Esophagus muscularis mucosa (tissue), 4 donors: ENCODE measurements around the gene TMEM132C. TPM values are rescaled to one million over a fixed set of nuclear protein-coding genes. Genes with fewer than 3 reads are reported as not detected.

ENCODE experiments used
- DNase-seq: peaks from one replicate; pipeline ENCODE4 v3.0.0-alpha.2; 2017; ENCODE audit errors: extremely low spot score
- H3K27ac ChIP-seq, 4 donors: fragments of 200-600 bp; sonication (generic); replicated peaks in 1 of 4; 1 replicate in 3 of 4; 2 replicates in 1 of 4; pipeline ENCODE4 v1.5.1; 2016 to 2019; ENCODE audit warnings: mild to moderate bottlenecking in 1 of 4
- H3K27me3 ChIP-seq, 4 donors: fragments of 200-600 bp; sonication (generic); one replicate each; pipeline versions ENCODE4 v1.5.1 to v1.6.0; 2016 to 2019
- H3K36me3 ChIP-seq, 4 donors: fragments of 200-600 bp; sonication (generic); one replicate each; pipeline ENCODE4 v1.5.1; 2016 to 2019
- H3K4me1 ChIP-seq, 4 donors: fragments of 200-600 bp; sonication (generic); one replicate each; pipeline ENCODE4 v1.5.1; 2016 to 2019
- H3K4me3 ChIP-seq, 4 donors: fragments of 200-600 bp; sonication (generic); 1 replicate in 2 of 4; 2 replicates in 2 of 4; pipeline ENCODE4 v1.5.1; 2016 to 2019; ENCODE audit warnings: mild to moderate bottlenecking in 4 of 4, moderate library complexity in 1 of 4
- H3K9me3 ChIP-seq, 4 donors: fragments of 200-600 bp; sonication (generic); 1 replicate in 3 of 4; 2 replicates in 1 of 4; pipeline ENCODE4 v1.5.1; 2016 to 2019
- CTCF ChIP-seq, 3 experiments: fragments of 200-600 bp in 2 of 3; fragments of 450-650 bp in 1 of 3; sonication (generic) in 2 of 3; IDR thresholded peaks; one replicate each; pipeline ENCODE4 v1.5.1; 2017 to 2019; ENCODE audit warnings: antibody characterized with exemption in 3 of 3, mild to moderate bottlenecking in 2 of 3, moderate library complexity in 1 of 3
- EP300 ChIP-seq: sonication (generic); formaldehyde crosslinking; IDR thresholded peaks from one replicate; pipeline ENCODE4 v1.6.1; 2017; ENCODE audit warnings: antibody characterized with exemption
- POLR2A ChIP-seq: fragments of 450-650 bp; IDR thresholded peaks from one replicate; pipeline ENCODE4 v1.6.1; 2017; ENCODE audit warnings: antibody characterized with exemption, moderate library complexity, mild to moderate bottlenecking, low read depth
- POLR2AphosphoS5 ChIP-seq, 2 donors: sonication (generic); formaldehyde crosslinking; IDR thresholded peaks; one replicate each; pipeline ENCODE4 v1.6.1; 2017; ENCODE audit warnings: antibody characterized with exemption in 2 of 2
- WGBS: methylation state at CpG from one replicate; pipeline ENCODE4 v1.1.5; 2018; 5-methylcytosine and 5-hydroxymethylcytosine counted together
- intact Hi-C: fragments of 100-400 bp; cut with DNase I; formaldehyde crosslinking; loops from one replicate; pipeline ENCODE4 v1.15.1; 2023
- total RNA-seq, 4 donors: library from RNA; depleted of rRNA; stranded (reverse); fragments of >200 nt; gene quantifications; one replicate each; pipeline versions ENCODE4 v1.1.0 to v1.2.1, GENCODE V29; 2016

Gene TMEM132C
- total RNA-seq, 4 donors from 2014 or later = 2.9 to 3.8 (median 3.5) TPM

- H3K4me1 ChIP-seq = peaks cover 0 to 3% (median 0%) of the 10 kb centered on the region in 4 donors
- peaks cover 0 to 11% (median 2%) of the 10 kb centered on the region in 4 donors for H3K27me3 ChIP-seq
- TF ChIP-seq CTCF (IDR thresholded peaks at IDR 0.05) (no peak), EP300 (no peak), POLR2AphosphoS5 (IDR thresholded peaks at IDR 0.05) (no peak), POLR2A (no peak)
- no peak for DNase-seq
- no peaks in the 10 kb centered on the region for H3K36me3 ChIP-seq
- no peaks in the 10 kb centered on the region for H3K9me3 ChIP-seq
- H3K4me3 ChIP-seq = no peak overlapping the region
- 87% methylated on average over 3 of the region's 3 CpGs for WGBS
- intact Hi-C loops = no loop called here
- H3K27ac ChIP-seq = no peak overlapping the region
Measured at GRCh38 chr12:128314611-128315010, 47.6 kb downstream of the TMEM132C start.

GRCh38 chr12:128316078-128316477 is 49.1 kb downstream of the TMEM132C start:
- Histone ChIP-seq H3K4me1 (peaks cover 0 to 3% (median 0%) of the 10 kb centered on the region in 4 donors), H3K4me3 (no peak overlapping the region), H3K27ac (peak overlapping the region in 1 of 4 donors; percentile 11), H3K27me3 (peaks cover 0 to 9% (median 2%) of the 10 kb centered on the region in 4 donors), H3K9me3 (no peaks in the 10 kb centered on the region), H3K36me3 (no peaks in the 10 kb centered on the region)
- no peak for TF ChIP-seq EP300
- no peak for TF ChIP-seq POLR2AphosphoS5 (IDR thresholded peaks at IDR 0.05)
- no peak for TF ChIP-seq POLR2A
- TF ChIP-seq CTCF (IDR thresholded peaks at IDR 0.05) = no peak
- DNase-seq = no peak
- WGBS = 70% methylated on average over 6 of the region's 6 CpGs
- intact Hi-C loops = no loop called here

DNA sequence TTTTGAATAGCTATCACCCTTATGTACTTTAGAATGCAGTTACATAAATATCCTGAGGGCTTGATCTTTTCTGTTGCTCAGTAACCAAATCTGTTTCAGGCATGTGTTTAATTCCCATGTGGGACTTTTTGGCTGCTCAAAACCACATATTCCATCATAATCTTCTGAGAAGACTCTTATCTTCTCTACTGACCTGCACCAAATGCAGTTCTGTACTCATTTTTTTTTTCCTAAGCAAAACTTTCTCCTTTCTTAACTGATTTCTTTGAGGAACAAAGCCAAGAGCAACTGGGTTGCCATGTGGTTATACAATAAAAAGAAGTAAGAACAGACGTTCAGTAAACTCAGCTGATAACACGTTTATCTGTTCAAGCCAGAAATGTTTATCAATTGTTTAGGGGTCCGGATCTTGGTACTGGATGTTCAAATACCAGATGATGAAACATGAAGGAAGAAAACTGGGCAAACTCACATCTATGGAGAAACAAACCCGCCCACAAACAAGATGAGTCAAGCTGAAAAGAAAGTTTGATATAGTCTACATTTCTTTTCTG is 50.1 kb downstream of the TMEM132C start:
- WGBS = 23% methylated on average over 4 of the region's 4 CpGs
- Histone ChIP-seq H3K27ac (peak overlapping the region in 2 of 4 donors; percentile 11 to 19), H3K9me3 (peaks cover 0 to 8% (median 3%) of the 10 kb centered on the region in 4 donors), H3K27me3 (peaks cover 0 to 4% (median 2%) of the 10 kb centered on the region in 4 donors), H3K36me3 (no peaks in the 10 kb centered on the region), H3K4me3 (no peak overlapping the region), H3K4me1 (peaks cover 0 to 3% (median 0%) of the 10 kb centered on the region in 4 donors)
- no peak for DNase-seq
- no peak for TF ChIP-seq POLR2AphosphoS5 (IDR thresholded peaks at IDR 0.05)
- TF ChIP-seq POLR2A = no peak
- TF ChIP-seq CTCF (IDR thresholded peaks at IDR 0.05) = no peak
- TF ChIP-seq EP300 = no peak
- intact Hi-C loops = no loop called here

DNA sequence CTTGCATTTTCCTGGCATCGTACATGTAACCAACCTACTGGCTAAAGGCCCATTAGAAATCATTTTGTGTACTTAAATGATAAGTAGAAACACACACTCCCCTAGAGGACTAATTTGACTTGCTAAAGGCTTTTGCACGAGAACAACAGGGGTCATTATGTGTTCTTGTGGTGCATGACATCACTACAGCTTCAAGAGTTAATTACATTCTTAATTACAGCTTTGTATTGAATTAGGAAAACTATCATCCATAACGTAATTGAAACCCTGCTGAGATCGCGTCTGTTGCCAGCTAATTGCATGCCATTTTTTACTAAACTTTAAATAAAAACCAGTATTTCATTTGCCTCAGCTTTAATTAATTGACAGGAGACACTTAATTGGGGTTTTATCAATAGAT is 51.4 kb downstream of the TMEM132C start:
- Histone ChIP-seq H3K4me3 (no peak overlapping the region), H3K4me1 (peaks cover 0 to 3% (median 0%) of the 10 kb centered on the region in 4 donors), H3K36me3 (no peaks in the 10 kb centered on the region), H3K9me3 (peaks cover 0 to 10% (median 5%) of the 10 kb centered on the region in 4 donors), H3K27me3 (no peaks in the 10 kb centered on the region), H3K27ac (no peak overlapping the region)
- WGBS = 66% methylated on average over 5 of the region's 5 CpGs
- TF ChIP-seq POLR2A (no peak), POLR2AphosphoS5 (IDR thresholded peaks at IDR 0.05) (no peak), CTCF (IDR thresholded peaks at IDR 0.05) (no peak), EP300 (no peak)
- no peak for DNase-seq
- intact Hi-C loops = no loop called here

DNA sequence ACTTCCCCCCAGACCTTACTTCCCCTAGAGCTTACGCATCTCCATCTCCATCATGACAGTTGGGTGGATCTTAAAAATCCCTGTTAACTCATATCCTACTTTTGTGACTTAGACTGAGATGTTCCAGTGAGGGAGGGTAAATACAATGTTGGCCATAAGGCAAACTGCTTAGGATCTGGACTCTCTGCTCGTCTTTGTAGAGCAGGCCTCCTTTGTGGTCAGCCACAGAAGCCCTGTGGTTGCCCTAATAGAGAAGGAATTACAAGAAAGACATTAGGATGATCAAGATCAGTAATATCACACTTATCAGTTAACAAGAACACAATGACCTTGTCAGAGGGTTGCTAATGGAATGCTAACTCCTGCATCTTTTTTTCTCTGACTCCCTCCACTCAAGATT is 52.0 kb downstream of the TMEM132C start:
- H3K36me3 ChIP-seq = no peaks in the 10 kb centered on the region
- H3K27ac ChIP-seq = no peak overlapping the region
- H3K27me3 ChIP-seq = peaks cover 0 to under 1% (median 0%) of the 10 kb centered on the region in 4 donors
- 75% methylated on average over 2 of the region's 2 CpGs for WGBS
- H3K4me3 ChIP-seq = no peak overlapping the region
- H3K9me3 ChIP-seq = peaks cover 0 to 10% (median 5%) of the 10 kb centered on the region in 4 donors
- intact Hi-C loops = no loop called here
- no peak for TF ChIP-seq POLR2AphosphoS5 (IDR thresholded peaks at IDR 0.05)
- TF ChIP-seq POLR2A = no peak
- no peak for TF ChIP-seq EP300
- no peak for TF ChIP-seq CTCF (IDR thresholded peaks at IDR 0.05)
- H3K4me1 ChIP-seq = peaks cover 0 to 3% (median 0%) of the 10 kb centered on the region in 4 donors
- no peak for DNase-seq
